Neural progenitor cell (in vitro differentiated cells): ENCODE results near the gene CCR1.

Experiments used
- CTCF ChIP-seq: fragments of 200-600 bp; sonication (generic); IDR thresholded peaks from 2 replicates; pipeline ENCODE4 v1.5.1; 2017; ENCODE audit warnings: antibody characterized with exemption, mild to moderate bottlenecking
- EZH2 ChIP-seq: fragments of 200-600 bp; sonication (generic); IDR thresholded peaks from 2 replicates; pipeline ENCODE4 v1.6.1; 2017; ENCODE audit warnings: antibody characterized with exemption, mild to moderate bottlenecking, moderate library complexity

- TF ChIP-seq CTCF: no peak
- no peak for TF ChIP-seq EZH2
Measured at GRCh38 chr3:46184469-46184868, 23.6 kb downstream of the CCR1 start.
